Common myeloid progenitor, CD34-positive (primary cell): Measurements from ENCODE around the gene SHC1.

Experiments
- CTCF ChIA-PET: fragments of 350-600 bp; sonication (Branson Sonifier 250); formaldehyde crosslinking; loops from one replicate; lab custom pipeline; 2021; ENCODE audit warnings: antibody characterized with exemption; lab: Charles Lee
- POLR2A ChIA-PET: fragments of 350-600 bp; sonication (Branson Sonifier 250); formaldehyde crosslinking; loops from one replicate; lab custom pipeline; 2021; ENCODE audit warnings: antibody characterized with exemption; lab: Charles Lee
- DNase-seq, 3 donors: peaks; one replicate each; pipeline versions ENCODE4 v3.0.0 to v3.0.0-alpha.2; 2013
- H3K27ac ChIP-seq, 2 experiments: 1 replicate in 1 of 2; 2 replicates in 1 of 2; pipeline ENCODE4 v1.7.0; 2013; ENCODE audit warnings: inconsistent platforms in 2 of 2, low read length in 2 of 2, mild to moderate bottlenecking in 2 of 2, low read depth in 1 of 2, moderate library complexity in 1 of 2; ENCODE audit not compliant: severe bottlenecking in 2 of 2, insufficient read depth in 1 of 2, poor library complexity in 1 of 2
- H3K27me3 ChIP-seq, 5 experiments: replicated peaks in 2 of 5; 1 replicate in 3 of 5; 2 replicates in 2 of 5; pipeline versions ENCODE4 v1.6.1 to v1.7.0; 2013; ENCODE audit warnings: low read length in 4 of 5, mild to moderate bottlenecking in 2 of 5, moderate library complexity in 2 of 5, inconsistent platforms in 1 of 5; ENCODE audit not compliant: insufficient read depth in 5 of 5, control insufficient read depth in 4 of 5
- H3K36me3 ChIP-seq, 4 experiments: 1 replicate in 2 of 4; 2 replicates in 2 of 4; pipeline versions ENCODE4 v1.6.1 to v1.7.0; 2013; ENCODE audit warnings: low read length in 3 of 4, control low read depth in 1 of 4, mild to moderate bottlenecking in 1 of 4; ENCODE audit not compliant: control insufficient read depth in 4 of 4, insufficient read depth in 4 of 4
- H3K4me1 ChIP-seq, 4 experiments: 1 replicate in 3 of 4; 2 replicates in 1 of 4; pipeline versions ENCODE4 v1.6.1 to v1.7.1; 2013; ENCODE audit warnings: low read length in 3 of 4, mild to moderate bottlenecking in 3 of 4, control low read depth in 1 of 4, inconsistent platforms in 1 of 4, moderate library complexity in 1 of 4; ENCODE audit not compliant: control insufficient read depth in 4 of 4, insufficient read depth in 4 of 4; ENCODE audit errors: control extremely low read depth in 1 of 4
- H3K4me3 ChIP-seq, 7 experiments: 1 replicate in 4 of 7; 2 replicates in 3 of 7; pipeline versions ENCODE4 v1.5.1 to v1.7.0; 2013; ENCODE audit warnings: mild to moderate bottlenecking in 7 of 7, low read length in 6 of 7, moderate library complexity in 6 of 7, inconsistent platforms in 2 of 7, low read depth in 2 of 7, control low read depth in 1 of 7; ENCODE audit not compliant: insufficient read depth in 4 of 7, control insufficient read depth in 1 of 7; ENCODE audit errors: extremely low read depth in 1 of 7
- H3K9me3 ChIP-seq, 5 experiments: 1 replicate in 4 of 5; 2 replicates in 1 of 5; pipeline versions ENCODE4 v1.6.1 to v1.7.1; 2013; ENCODE audit warnings: low read length in 4 of 5, mild to moderate bottlenecking in 2 of 5, inconsistent platforms in 1 of 5, low read depth in 1 of 5, moderate library complexity in 1 of 5; ENCODE audit not compliant: control insufficient read depth in 4 of 5, insufficient read depth in 2 of 5; ENCODE audit errors: control extremely low read depth in 1 of 5
- WGBS: methylation state at CpG from one replicate; pipeline ENCODE4 v1.1.5; 2013; ENCODE audit not compliant: insufficient coverage; 5-methylcytosine and 5-hydroxymethylcytosine counted together

SHC1 gene

GRCh38 chr1:155012026-155012546 is 41.5 kb upstream of the SHC1 start:
- 21% methylated on average over 3 of the region's 9 CpGs for WGBS
- ChIA-PET POLR2A (interaction anchor here (0.6 to 1.6 kb wide), 2 partner anchors 9 to 12 kb away, joined by 3 to 4 read pairs; partner anchors contain the start of gene ZBTB7B), CTCF (interaction anchor here (0.8 to 12.4 kb wide), 6 partner anchors 10 to 49 kb away, joined by 3 to 233 read pairs (median 3); partner anchors contain the start of genes LENEP and ZBTB7B)
- H3K27me3 ChIP-seq: no peaks in the 10 kb centered on the region
- H3K27ac ChIP-seq: no peak overlapping the region
- DNase-seq: peak in 1 of 3 donors; percentile 39
- peak overlapping the region in 1 of 7 experiments; percentile 7 for H3K4me3 ChIP-seq
- no peaks in the 10 kb centered on the region for H3K9me3 ChIP-seq
- peaks cover 3 to 91% (median 79%) of the 10 kb centered on the region in 4 experiments for H3K4me1 ChIP-seq
- peaks cover 0 to 26% (median 2%) of the 10 kb centered on the region in 4 experiments for H3K36me3 ChIP-seq

- CTCF ChIA-PET: interaction anchor here (0.8 to 12.4 kb wide), 4 partner anchors 11 to 48 kb away, joined by 3 to 233 read pairs (median 3); partner anchors contain the start of genes LENEP and ZBTB7B
- Histone ChIP-seq H3K27me3 (no peaks in the 10 kb centered on the region), H3K36me3 (peaks cover 0 to 25% (median 2%) of the 10 kb centered on the region in 4 experiments), H3K4me1 (peaks cover 3 to 91% (median 79%) of the 10 kb centered on the region in 4 experiments), H3K9me3 (no peaks in the 10 kb centered on the region), H3K4me3 (no peak overlapping the region), H3K27ac (no peak overlapping the region)
- POLR2A ChIA-PET: interaction anchor here (0.6 to 1.6 kb wide), 2 partner anchors 8 to 12 kb away, joined by 3 to 4 read pairs; partner anchors contain the start of gene ZBTB7B
- WGBS: no CpG with 5 or more reads among the region's 6 CpGs
- DNase-seq: no peak
Measured at GRCh38 chr1:155011437-155012025, 41.0 kb upstream of the SHC1 start.

- ChIA-PET CTCF (interaction anchor here (0.6 to 12.4 kb wide), 5 partner anchors 10 to 48 kb away, joined by 3 to 233 read pairs (median 3); partner anchors contain the start of genes LENEP and ZBTB7B), POLR2A (no interaction called here)
- no peak for DNase-seq
- Histone ChIP-seq H3K4me3 (no peak overlapping the region), H3K4me1 (peaks cover 3 to 91% (median 79%) of the 10 kb centered on the region in 4 experiments), H3K36me3 (peaks cover 0 to 19% (median 2%) of the 10 kb centered on the region in 4 experiments), H3K27ac (no peak overlapping the region), H3K27me3 (no peaks in the 10 kb centered on the region), H3K9me3 (no peaks in the 10 kb centered on the region)
- WGBS: 93% methylated on average over 5 of the region's 5 CpGs
Measured at GRCh38 chr1:155011004-155011416, 40.5 kb upstream of the SHC1 start.

- no peaks in the 10 kb centered on the region for H3K9me3 ChIP-seq
- no peak for DNase-seq
- ChIA-PET POLR2A (no interaction called here), CTCF (interaction anchor here (0.6 to 1.2 kb wide), 3 partner anchors 10 to 22 kb away, joined by 3 to 4 read pairs (median 4); no protein-coding TSS in a partner anchor)
- 20% methylated on average over 2 of the region's 11 CpGs for WGBS
- no peaks in the 10 kb centered on the region for H3K27me3 ChIP-seq
- peaks cover 0 to 13% (median 1%) of the 10 kb centered on the region in 4 experiments for H3K36me3 ChIP-seq
- peaks cover 3 to 92% (median 81%) of the 10 kb centered on the region in 4 experiments for H3K4me1 ChIP-seq
- peak overlapping the region in 3 of 7 experiments; percentile 13 to 30 (median 19) for H3K4me3 ChIP-seq
- no peak overlapping the region for H3K27ac ChIP-seq
Measured at GRCh38 chr1:155010211-155010918, 39.8 kb upstream of the SHC1 start.

- Histone ChIP-seq H3K27me3 (no peaks in the 10 kb centered on the region), H3K27ac (no peak overlapping the region), H3K4me1 (peaks cover 5 to 95% (median 87%) of the 10 kb centered on the region in 4 experiments), H3K9me3 (no peaks in the 10 kb centered on the region), H3K4me3 (peak overlapping the region in 1 of 7 experiments; percentile 30), H3K36me3 (peaks cover 0 to 7% (median 0%) of the 10 kb centered on the region in 4 experiments)
- no peak for DNase-seq
- ChIA-PET POLR2A (no interaction called here), CTCF (interaction anchor here (1.2 to 4.2 kb wide), 3 partner anchors 7 to 21 kb away, joined by 4 to 33 read pairs (median 15); no protein-coding TSS in a partner anchor)
- 100% methylated on average over 4 of the region's 5 CpGs for WGBS
Measured at GRCh38 chr1:155009742-155010141, 39.2 kb upstream of the SHC1 start.

- Histone ChIP-seq H3K4me1 (peaks cover 9 to 97% (median 87%) of the 10 kb centered on the region in 4 experiments), H3K4me3 (no peak overlapping the region), H3K27me3 (no peaks in the 10 kb centered on the region), H3K36me3 (peaks cover 0 to 3% (median 0%) of the 10 kb centered on the region in 4 experiments), H3K9me3 (no peaks in the 10 kb centered on the region), H3K27ac (no peak overlapping the region)
- ChIA-PET CTCF (interaction anchor here (1.3 to 4.2 kb wide), 3 partner anchors 8 to 42 kb away, joined by 4 to 33 read pairs (median 15); partner anchors contain the start of gene ADAM15), POLR2A (no interaction called here)
- 97% methylated on average over 9 of the region's 12 CpGs for WGBS
- no peak for DNase-seq
Measured at GRCh38 chr1:155009221-155009711, 38.7 kb upstream of the SHC1 start.
